Cardiac atrium fibroblast (primary cell): Measurements from ENCODE around the gene CCDC89. TPM values are rescaled to one million over a fixed set of nuclear protein-coding genes. Genes with fewer than 3 reads are reported as not detected.

Experiments
- total RNA-seq: library from RNA; depleted of rRNA; stranded (reverse); fragments of >200 nt; gene quantifications from 2 replicates; pipeline ENCODE4 v1.2.3, GENCODE V29; 2015

CCDC89 gene
- total RNA-seq = 1.3 and 5.3 TPM in 2 replicates

GRCh38 chr11:85685820-85686459 lies at the start of gene CCDC89:
CCDC89 (minus strand) TSS chr11:85686195; CDS start chr11:85686130, 65 bp downstream.

GRCh38 chr11:85664615-85665481 lies 21.1 kb downstream of the CCDC89 start, which contains the start of gene CREBZF:
CREBZF (minus strand) TSS chr11:85665129; CDS start chr11:85664875, 254 bp downstream.

DNA sequence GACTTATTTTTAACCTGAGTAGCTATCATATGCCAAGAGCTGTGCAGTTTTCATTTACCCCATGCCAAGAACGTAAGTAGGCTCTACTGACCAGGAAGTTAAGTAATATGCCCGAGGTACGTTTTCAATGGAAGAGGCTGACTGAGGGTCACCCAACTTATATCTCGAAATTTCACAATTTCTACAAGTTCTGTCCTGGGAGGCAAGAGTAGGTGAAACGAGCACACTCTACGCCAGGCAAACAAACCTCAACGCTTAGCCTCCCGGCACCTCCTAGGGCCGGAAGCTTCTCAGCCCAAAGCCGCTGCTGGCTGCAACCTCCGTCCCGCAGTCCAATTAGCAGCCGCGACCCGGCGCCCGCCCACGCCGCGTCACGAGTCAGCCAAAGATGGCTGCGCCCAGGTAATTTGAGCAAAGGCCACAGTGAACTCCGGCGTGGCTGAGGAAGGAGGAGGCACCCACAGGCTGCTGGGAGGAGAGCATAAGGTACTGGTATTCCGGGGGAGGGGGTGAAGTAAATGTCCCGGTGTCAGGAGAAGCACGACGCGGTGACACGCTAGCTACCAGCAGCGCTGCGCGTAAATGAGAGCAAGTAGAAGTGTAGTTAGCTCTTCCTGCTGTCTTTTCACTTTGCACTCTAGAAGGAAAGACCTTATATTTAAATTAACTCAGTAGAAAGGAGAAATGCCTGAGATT lies 38.2 kb downstream of the CCDC89 start, which contains the start of gene TMEM126A:
Gene TMEM126A (plus strand): TSS at position 364 of the 696 bp plus-strand sequence. CDS start 2,289 bp downstream, outside the sequence.

Other genes with a start within 250 kb of the CCDC89 start
- gene DLG2, start 58.9 kb downstream of the CCDC89 start, total RNA-seq = not detected in 2 replicates
- 47.8 and 51.0 TPM in 2 replicates for gene TMEM126B, start 57.6 kb downstream of the CCDC89 start, total RNA-seq
- 27.4 and 35.7 TPM in 2 replicates for gene TMEM126A, start 38.2 kb downstream of the CCDC89 start, total RNA-seq
- 20.3 and 21.7 TPM in 2 replicates for gene CREBZF, start 21.1 kb downstream of the CCDC89 start, total RNA-seq
- 10.7 and 12.6 TPM in 2 replicates for gene SYTL2, start 124.9 kb upstream of the CCDC89 start, total RNA-seq
- not detected in 2 replicates for gene CCDC83, start 169.2 kb upstream of the CCDC89 start, total RNA-seq